ENCODE data around the gene BIRC2. TPM values are rescaled to one million over a fixed set of nuclear protein-coding genes. Genes with fewer than 3 reads are reported as not detected.

Gene BIRC2
- total and polyA plus RNA-seq, 9 of the 15 experiments (the other 6 are each of a cell fraction or from before 2014, with no cell fraction given): 14.3 to 45.9 (median 20.7) TPM

DNA sequence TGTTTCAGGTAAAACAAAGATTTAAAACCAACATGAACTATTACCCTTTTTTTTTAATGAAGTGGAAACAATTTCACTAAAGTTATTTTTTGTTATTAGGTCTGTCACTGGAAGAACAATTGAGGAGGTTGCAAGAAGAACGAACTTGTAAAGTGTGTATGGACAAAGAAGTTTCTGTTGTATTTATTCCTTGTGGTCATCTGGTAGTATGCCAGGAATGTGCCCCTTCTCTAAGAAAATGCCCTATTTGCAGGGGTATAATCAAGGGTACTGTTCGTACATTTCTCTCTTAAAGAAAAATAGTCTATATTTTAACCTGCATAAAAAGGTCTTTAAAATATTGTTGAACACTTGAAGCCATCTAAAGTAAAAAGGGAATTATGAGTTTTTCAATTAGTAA, 30.9 kb downstream of the BIRC2 start:
- in situ Hi-C loops (cut with MboI): no loop called here
- TF ChIP-seq NFIX (CRISPR knock-in tag; IDR thresholded peaks at IDR 0.05; ENCODE audit: low read depth): no peak
- no peaks in the 10 kb centered on the region for H3K9me1 ChIP-seq (ENCODE audit: control insufficient read depth, insufficient read depth, low read length)
- H3K9me3 ChIP-seq (replicated peaks; ENCODE audit: control insufficient read depth, insufficient read depth, low read depth, low read length): no peaks in the 10 kb centered on the region
- ChIA-PET CTCF (ENCODE audit: low intra/inter-chr PET ratio) (no interaction called here), POLR2A (no interaction called here)
- intact Hi-C loops (cut with micrococcal nuclease): no loop called here
- ATAC-seq: no peak
- no peak overlapping the region for H2AFZ ChIP-seq (ENCODE audit: low read depth, low read length)
- no peak overlapping the region for H3K4me3 ChIP-seq
- H3K36me3 ChIP-seq (ENCODE audit: control insufficient read depth, insufficient read depth, low read length): peaks cover 41% of the 10 kb centered on the region
- BruUV-seq (replicated peaks): TSS peak; percentile 21
- 91% methylated on average over 2 of the region's 2 CpGs for WGBS (ENCODE audit: insufficient coverage, low coverage, missing lambda C conversion rate)
- H3K79me2 ChIP-seq (ENCODE audit: control insufficient read depth, insufficient read depth, low read length): peaks cover 11% of the 10 kb centered on the region
- no peak overlapping the region for H3K27ac ChIP-seq (ENCODE audit: extremely low read depth, low read depth, low read length)
- no peaks in the 10 kb centered on the region for H4K20me1 ChIP-seq (replicated peaks; ENCODE audit: control insufficient read depth, insufficient read depth, low read length)
- peaks cover 3 to 7% of the 10 kb centered on the region in 2 experiments; a peak in 3 of 5 replicates for H3K4me1 ChIP-seq (replicated peaks in 1 of 2; ENCODE audit: control insufficient read depth in 2 of 2, insufficient read depth in 2 of 2, low read length in 2 of 2)
- H3K4me2 ChIP-seq (ENCODE audit: insufficient read depth, low read length): no peak overlapping the region
- DNase-seq (ENCODE audit: extremely low read depth in 1 of 4, low spot score in 3 of 4): no peak
- no peaks in the 10 kb centered on the region for H3K27me3 ChIP-seq (ENCODE audit: control insufficient read depth in 2 of 2, insufficient read depth in 2 of 2, low read length in 2 of 2)
- H3K9ac ChIP-seq (ENCODE audit: insufficient read depth in 1 of 2, low read depth in 2 of 2, low read length in 2 of 2): no peak overlapping the region; a peak in 1 of 4 replicates
- FAIRE-seq: no peak

DNA sequence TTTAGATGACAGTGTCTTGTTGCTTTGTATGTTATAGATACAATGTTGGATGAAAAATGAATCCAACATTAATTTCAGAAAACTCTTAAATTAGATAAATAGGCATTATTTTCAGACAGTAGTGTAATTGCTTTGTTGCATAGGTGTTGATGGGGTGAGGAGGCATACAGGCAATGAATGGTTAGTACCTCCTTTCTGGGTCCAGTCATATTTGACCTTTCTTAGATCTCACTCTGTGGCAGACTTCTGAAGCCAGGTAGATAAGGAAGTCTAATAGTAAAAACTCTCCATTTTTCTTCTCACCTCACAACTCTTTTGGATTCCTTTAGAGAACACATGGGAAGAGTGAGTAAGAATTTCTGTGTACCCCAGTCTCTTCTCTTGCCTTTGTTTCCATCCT, 31.8 kb downstream of the BIRC2 start:
- FAIRE-seq (no peak), ATAC-seq (no peak), DNase-seq (ENCODE audit: extremely low read depth in 1 of 4, low spot score in 3 of 4) (no peak)
- H3K4me1 ChIP-seq (replicated peaks in 1 of 2; ENCODE audit: control insufficient read depth in 2 of 2, insufficient read depth in 2 of 2, low read length in 2 of 2): peaks cover 5 to 13% of the 10 kb centered on the region in 2 experiments; a peak in 3 of 5 replicates
- ChIA-PET CTCF (ENCODE audit: low intra/inter-chr PET ratio) (no interaction called here), POLR2A (no interaction called here)
- no peak overlapping the region for H3K4me2 ChIP-seq (ENCODE audit: insufficient read depth, low read length)
- no TSS peak for BruUV-seq (replicated peaks)
- H3K27me3 ChIP-seq (ENCODE audit: control insufficient read depth in 2 of 2, insufficient read depth in 2 of 2, low read length in 2 of 2): no peaks in the 10 kb centered on the region
- H3K27ac ChIP-seq (ENCODE audit: extremely low read depth, low read depth, low read length): no peak overlapping the region
- intact Hi-C loops (cut with micrococcal nuclease): no loop called here
- H3K4me3 ChIP-seq: no peak overlapping the region
- H3K9ac ChIP-seq (ENCODE audit: insufficient read depth in 1 of 2, low read depth in 2 of 2, low read length in 2 of 2): no peak overlapping the region
- H4K20me1 ChIP-seq (replicated peaks; ENCODE audit: control insufficient read depth, insufficient read depth, low read length): no peaks in the 10 kb centered on the region
- in situ Hi-C loops (cut with MboI): no loop called here
- H3K9me3 ChIP-seq (replicated peaks; ENCODE audit: control insufficient read depth, insufficient read depth, low read depth, low read length): no peaks in the 10 kb centered on the region
- H3K79me2 ChIP-seq (ENCODE audit: control insufficient read depth, insufficient read depth, low read length): peaks cover 11% of the 10 kb centered on the region
- TF ChIP-seq ZNF197 (CRISPR knock-in tag; IDR thresholded peaks at IDR 0.05; ENCODE audit: low read depth): no peak
- TF ChIP-seq CBX1 (IDR thresholded peaks at IDR 0.05; ENCODE audit: low read depth): no peak
- no peak for TF ChIP-seq FIP1L1 (IDR thresholded peaks at IDR 0.05; ENCODE audit: low read depth, low read length, poor library complexity, severe bottlenecking)
- TF ChIP-seq, protein P1, sequence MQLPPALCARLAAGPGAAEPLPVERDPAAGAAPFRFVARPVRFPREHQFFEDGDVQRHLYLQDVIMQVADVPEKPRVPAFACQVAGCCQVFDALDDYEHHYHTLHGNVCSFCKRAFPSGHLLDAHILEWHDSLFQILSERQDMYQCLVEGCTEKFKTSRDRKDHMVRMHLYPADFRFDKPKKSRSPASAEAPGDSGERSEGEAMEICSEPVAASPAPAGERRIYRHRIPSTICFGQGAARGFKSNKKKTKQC (CRISPR knock-in tag; IDR thresholded peaks at IDR 0.05): no peak
- TF ChIP-seq RHOXF2B (CRISPR knock-in tag; conservative IDR thresholded peaks at IDR 0.05): no peak
- TF ChIP-seq, protein P2, sequence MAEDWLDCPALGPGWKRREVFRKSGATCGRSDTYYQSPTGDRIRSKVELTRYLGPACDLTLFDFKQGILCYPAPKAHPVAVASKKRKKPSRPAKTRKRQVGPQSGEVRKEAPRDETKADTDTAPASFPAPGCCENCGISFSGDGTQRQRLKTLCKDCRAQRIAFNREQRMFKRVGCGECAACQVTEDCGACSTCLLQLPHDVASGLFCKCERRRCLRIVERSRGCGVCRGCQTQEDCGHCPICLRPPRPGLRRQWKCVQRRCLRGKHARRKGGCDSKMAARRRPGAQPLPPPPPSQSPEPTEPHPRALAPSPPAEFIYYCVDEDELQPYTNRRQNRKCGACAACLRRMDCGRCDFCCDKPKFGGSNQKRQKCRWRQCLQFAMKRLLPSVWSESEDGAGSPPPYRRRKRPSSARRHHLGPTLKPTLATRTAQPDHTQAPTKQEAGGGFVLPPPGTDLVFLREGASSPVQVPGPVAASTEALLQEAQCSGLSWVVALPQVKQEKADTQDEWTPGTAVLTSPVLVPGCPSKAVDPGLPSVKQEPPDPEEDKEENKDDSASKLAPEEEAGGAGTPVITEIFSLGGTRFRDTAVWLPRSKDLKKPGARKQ (CRISPR knock-in tag; IDR thresholded peaks at IDR 0.05): no peak
- no peaks in the 10 kb centered on the region for H3K9me1 ChIP-seq (ENCODE audit: control insufficient read depth, insufficient read depth, low read length)
- H2AFZ ChIP-seq (ENCODE audit: low read depth, low read length): no peak overlapping the region
- peaks cover 41% of the 10 kb centered on the region for H3K36me3 ChIP-seq (ENCODE audit: control insufficient read depth, insufficient read depth, low read length)

Data from K562 (cell line).